Measurements from ENCODE around the gene CELF1.
A peak's percentile ranks its signal among the peaks of the same experiment; 100 is the strongest.

CELF1 gene

DNA sequence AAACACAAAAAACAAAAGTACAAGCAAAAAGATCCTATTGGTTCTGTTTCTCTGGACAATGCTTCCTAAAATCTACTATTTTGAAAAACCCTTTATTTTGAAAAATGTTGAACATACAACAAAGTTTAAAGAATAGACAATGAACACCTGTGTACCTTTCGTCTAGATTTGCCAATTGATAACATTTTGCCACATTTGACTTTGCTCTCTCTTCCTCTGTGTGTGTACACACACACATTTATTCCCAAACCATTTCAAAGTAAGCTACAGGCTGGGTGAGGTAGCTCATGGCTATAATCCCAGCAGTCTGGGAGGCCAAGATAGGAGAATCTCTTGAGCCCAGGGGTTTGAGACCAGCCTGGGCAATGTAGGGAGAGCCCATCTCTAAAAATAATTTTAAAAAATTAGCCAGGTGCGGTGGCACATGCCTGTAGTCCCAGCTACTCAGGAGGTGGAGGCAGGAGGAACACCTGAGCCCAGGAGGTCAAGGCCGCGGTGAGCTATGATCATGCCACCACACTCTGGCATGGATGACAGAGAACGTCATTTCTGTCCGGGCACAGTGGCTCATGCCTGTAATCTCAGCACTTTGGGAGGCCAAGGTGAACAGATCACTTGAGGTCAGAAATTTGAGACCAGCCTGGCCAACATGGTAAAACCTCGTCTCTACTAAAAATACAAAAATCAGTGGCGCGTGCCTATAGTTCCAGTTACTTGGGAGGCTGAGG, 121.4 kb downstream of the CELF1 start:
- TF ChIP-seq, protein P1, sequence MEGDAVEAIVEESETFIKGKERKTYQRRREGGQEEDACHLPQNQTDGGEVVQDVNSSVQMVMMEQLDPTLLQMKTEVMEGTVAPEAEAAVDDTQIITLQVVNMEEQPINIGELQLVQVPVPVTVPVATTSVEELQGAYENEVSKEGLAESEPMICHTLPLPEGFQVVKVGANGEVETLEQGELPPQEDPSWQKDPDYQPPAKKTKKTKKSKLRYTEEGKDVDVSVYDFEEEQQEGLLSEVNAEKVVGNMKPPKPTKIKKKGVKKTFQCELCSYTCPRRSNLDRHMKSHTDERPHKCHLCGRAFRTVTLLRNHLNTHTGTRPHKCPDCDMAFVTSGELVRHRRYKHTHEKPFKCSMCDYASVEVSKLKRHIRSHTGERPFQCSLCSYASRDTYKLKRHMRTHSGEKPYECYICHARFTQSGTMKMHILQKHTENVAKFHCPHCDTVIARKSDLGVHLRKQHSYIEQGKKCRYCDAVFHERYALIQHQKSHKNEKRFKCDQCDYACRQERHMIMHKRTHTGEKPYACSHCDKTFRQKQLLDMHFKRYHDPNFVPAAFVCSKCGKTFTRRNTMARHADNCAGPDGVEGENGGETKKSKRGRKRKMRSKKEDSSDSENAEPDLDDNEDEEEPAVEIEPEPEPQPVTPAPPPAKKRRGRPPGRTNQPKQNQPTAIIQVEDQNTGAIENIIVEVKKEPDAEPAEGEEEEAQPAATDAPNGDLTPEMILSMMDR (IDR thresholded peaks at IDR 0.05): no peak
- Histone ChIP-seq H3K9me3 (no peaks in the 10 kb centered on the region), H3K27ac (no peak overlapping the region), H3K4me1 (ENCODE audit: control insufficient read depth in 1 of 2, insufficient read depth in 1 of 2, low read depth in 1 of 2, low read length in 1 of 2) (peaks cover 7 to 8% of the 10 kb centered on the region in 2 experiments), H3K27me3 (no peaks in the 10 kb centered on the region), H3K4me3 (ENCODE audit: low read depth in 1 of 2, low read length in 1 of 2) (no peak overlapping the region), H3K36me3 (no peaks in the 10 kb centered on the region)

DNA sequence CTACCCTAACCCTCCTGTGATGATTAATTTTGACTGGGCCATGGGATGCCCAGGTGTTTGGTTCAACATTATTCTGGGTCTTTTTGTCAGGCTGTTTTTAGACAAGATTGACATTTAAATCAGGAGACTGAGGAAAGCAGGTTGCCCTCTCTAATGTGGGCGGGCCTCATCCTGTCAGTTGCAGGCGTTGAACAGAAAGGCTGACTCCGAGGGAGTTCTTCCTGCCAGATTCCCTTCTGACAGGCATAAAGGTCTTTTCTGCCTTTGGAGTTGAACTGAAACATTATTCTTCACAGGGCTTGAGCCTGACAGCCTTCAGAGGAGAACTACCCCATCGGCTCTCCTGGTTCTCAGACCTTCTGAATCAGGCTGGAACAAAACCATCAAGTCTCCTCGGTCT, 122.4 kb downstream of the CELF1 start:
- Histone ChIP-seq H3K4me1 (ENCODE audit: control insufficient read depth in 1 of 2, insufficient read depth in 1 of 2, low read depth in 1 of 2, low read length in 1 of 2) (peaks cover 13 to 14% of the 10 kb centered on the region in 2 experiments), H3K27ac (no peak overlapping the region), H3K9me3 (no peaks in the 10 kb centered on the region), H3K36me3 (no peaks in the 10 kb centered on the region), H3K4me3 (ENCODE audit: low read depth in 1 of 2, low read length in 1 of 2) (no peak overlapping the region), H3K27me3 (no peaks in the 10 kb centered on the region)
- TF ChIP-seq, protein P1 (IDR thresholded peaks at IDR 0.05): no peak

DNA sequence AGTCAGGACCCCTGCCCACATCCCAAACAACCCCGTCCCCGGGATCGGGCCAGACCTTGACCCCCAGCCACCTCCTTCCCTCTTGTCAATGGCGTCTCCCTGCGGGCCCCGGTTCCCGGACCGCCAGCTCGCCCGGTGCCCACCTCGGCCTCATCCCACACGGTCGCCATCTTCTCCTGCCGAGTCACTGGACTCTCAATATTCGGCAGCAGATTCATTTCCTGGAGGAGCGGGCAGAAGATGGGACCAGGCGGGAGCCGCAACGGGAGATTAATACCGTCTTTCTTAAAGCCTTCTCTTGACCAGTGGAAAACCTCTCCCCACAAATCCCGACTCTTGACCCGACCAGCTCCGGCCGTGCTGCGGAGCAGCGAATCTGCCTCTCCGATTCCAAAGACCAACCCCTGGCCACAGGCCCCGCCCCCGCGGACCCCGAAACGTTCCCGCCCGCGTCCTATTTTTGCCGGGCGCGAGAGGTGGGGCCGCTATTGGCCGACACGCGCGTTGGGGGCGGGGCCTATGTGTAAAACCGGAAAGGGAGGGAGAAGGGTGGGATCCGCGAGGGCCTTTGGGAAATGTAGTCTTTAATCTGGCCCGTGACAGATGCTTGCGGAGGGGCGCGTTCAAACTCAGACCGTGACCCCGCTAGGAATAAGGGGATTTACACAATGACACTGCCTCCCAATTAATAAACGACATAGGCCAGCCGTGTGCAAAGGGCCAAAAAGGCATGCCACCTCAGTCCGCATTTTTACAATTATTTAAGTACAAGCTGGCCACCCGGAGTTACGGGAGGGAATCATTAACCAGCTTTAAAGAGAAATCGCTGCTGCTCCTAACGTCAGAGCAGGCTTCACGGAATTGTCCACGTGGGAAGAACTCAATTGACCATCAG, 126.6 kb downstream of the CELF1 start, which contains the start of gene PSMC3:
TSS of gene PSMC3 (minus strand) at position 378 of the 895 bp plus-strand sequence. CDS start at position 218, 160 bp downstream.
- H3K9me3 ChIP-seq: no peaks in the 10 kb centered on the region
- H3K4me1 ChIP-seq (ENCODE audit: control insufficient read depth in 1 of 2, insufficient read depth in 1 of 2, low read depth in 1 of 2, low read length in 1 of 2): peaks cover 19 to 21% of the 10 kb centered on the region in 2 experiments
- peaks cover 20% of the 10 kb centered on the region for H3K36me3 ChIP-seq
- peak within 1 kb of the TSS; percentile 79 for H3K27ac ChIP-seq
- H3K27me3 ChIP-seq: no peaks in the 10 kb centered on the region
- TF ChIP-seq, protein P1 (IDR thresholded peaks at IDR 0.05): peak; percentile 28
- H3K4me3 ChIP-seq (ENCODE audit: low read depth in 1 of 2, low read length in 1 of 2): peak within 1 kb of the TSS; percentile 79 to 80

DNA sequence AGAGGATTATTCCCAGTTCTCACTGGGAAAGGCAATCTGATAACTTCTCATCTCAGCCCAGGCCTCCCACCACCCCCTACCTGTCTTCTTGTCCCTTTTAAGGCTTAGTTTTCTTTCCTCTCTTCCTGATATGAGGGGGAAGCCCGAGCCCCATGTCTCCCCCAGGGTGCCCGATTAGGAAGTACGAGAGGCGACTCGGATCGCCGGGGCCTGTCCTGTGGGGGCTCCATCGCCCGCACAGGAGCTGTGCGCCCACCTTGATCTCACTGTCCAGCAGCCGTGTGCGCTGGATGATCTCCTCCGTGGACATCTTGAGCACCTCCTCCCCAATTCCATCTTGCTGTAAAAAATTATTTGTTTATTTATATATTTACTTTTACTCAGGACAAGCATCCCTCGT, 127.3 kb downstream of the CELF1 start:
- Histone ChIP-seq H3K27ac (peak overlapping the region; percentile 79), H3K27me3 (no peaks in the 10 kb centered on the region)

More for the DNA sequence above, 127.3 kb downstream of the CELF1 start:
- peaks cover 19 to 21% of the 10 kb centered on the region in 2 experiments for H3K4me1 ChIP-seq (ENCODE audit: control insufficient read depth in 1 of 2, insufficient read depth in 1 of 2, low read depth in 1 of 2, low read length in 1 of 2)
- no peaks in the 10 kb centered on the region for H3K9me3 ChIP-seq
- H3K36me3 ChIP-seq: peaks cover 23% of the 10 kb centered on the region
- TF ChIP-seq, protein P1 (IDR thresholded peaks at IDR 0.05): no peak
- H3K4me3 ChIP-seq (ENCODE audit: low read depth in 1 of 2, low read length in 1 of 2): peak overlapping the region; percentile 79 to 80
